HCT116 (cell line): Measurements from ENCODE around the gene CCDC15.

Source experiments
- POLR2AphosphoS5 ChIP-seq: IDR thresholded peaks from 2 replicates; pipeline ENCODE4 v1.6.1; 2011; ENCODE audit warnings: mild to moderate bottlenecking, low read depth, low read length, moderate library complexity
- TF ChIP-seq, protein P1 (sequence below), 3 experiments: fragments of 200-600 bp in 1 of 3; sonication (generic) in 1 of 3; IDR thresholded peaks in 2 of 3; conservative IDR thresholded peaks in 1 of 3; 2 replicates each; pipeline ENCODE4 v1.5.1; 2012 to 2017; ENCODE audit warnings: low read depth in 2 of 3, low read length in 2 of 3, antibody characterized with exemption in 1 of 3, borderline replicate concordance in 1 of 3, control low read depth in 1 of 3, mild to moderate bottlenecking in 1 of 3, mixed read lengths in 1 of 3, mixed run types in 1 of 3, moderate library complexity in 1 of 3; ENCODE audit not compliant: insufficient read depth in 1 of 3

- TF ChIP-seq, protein P1, sequence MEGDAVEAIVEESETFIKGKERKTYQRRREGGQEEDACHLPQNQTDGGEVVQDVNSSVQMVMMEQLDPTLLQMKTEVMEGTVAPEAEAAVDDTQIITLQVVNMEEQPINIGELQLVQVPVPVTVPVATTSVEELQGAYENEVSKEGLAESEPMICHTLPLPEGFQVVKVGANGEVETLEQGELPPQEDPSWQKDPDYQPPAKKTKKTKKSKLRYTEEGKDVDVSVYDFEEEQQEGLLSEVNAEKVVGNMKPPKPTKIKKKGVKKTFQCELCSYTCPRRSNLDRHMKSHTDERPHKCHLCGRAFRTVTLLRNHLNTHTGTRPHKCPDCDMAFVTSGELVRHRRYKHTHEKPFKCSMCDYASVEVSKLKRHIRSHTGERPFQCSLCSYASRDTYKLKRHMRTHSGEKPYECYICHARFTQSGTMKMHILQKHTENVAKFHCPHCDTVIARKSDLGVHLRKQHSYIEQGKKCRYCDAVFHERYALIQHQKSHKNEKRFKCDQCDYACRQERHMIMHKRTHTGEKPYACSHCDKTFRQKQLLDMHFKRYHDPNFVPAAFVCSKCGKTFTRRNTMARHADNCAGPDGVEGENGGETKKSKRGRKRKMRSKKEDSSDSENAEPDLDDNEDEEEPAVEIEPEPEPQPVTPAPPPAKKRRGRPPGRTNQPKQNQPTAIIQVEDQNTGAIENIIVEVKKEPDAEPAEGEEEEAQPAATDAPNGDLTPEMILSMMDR (IDR thresholded peaks at IDR 0.05 in 2 of 3, conservative IDR thresholded peaks at IDR 0.05 in 1 of 3; ENCODE audit: borderline replicate concordance in 1 of 3, insufficient read depth in 1 of 3, low read depth in 2 of 3, low read length in 2 of 3) = no peak
- TF ChIP-seq POLR2AphosphoS5 = no peak
Measured at GRCh38 chr11:124946735-124947141, 7.3 kb upstream of the CCDC15 start.
